ENCODE data around the gene IFNL4.
"Not testable (repeated sequence)": the region's sequence is repeated elsewhere in the genome, so short reads cannot be mapped to it uniquely, and the experiment has no call there.

The IFNL4 gene

GRCh38 chr19:39223703-39224279, 24.9 kb downstream of the IFNL4 start:
- no peak for DNase-seq (ENCODE audit: low read depth)

- DNase-seq (ENCODE audit: low read depth): not testable (repeated sequence)
These were observed 29.5 kb downstream of the IFNL4 start for GRCh38 chr19:39219108-39219507.

- DNase-seq (ENCODE audit: low read depth): no peak
These were observed 30.2 kb downstream of the IFNL4 start for GRCh38 chr19:39218230-39219007.

GRCh38 chr19:39217094-39217493, 31.6 kb downstream of the IFNL4 start:
- no peak for DNase-seq (ENCODE audit: low read depth)

GRCh38 chr19:39215323-39215722, 33.3 kb downstream of the IFNL4 start:
- DNase-seq (ENCODE audit: low read depth): not testable (repeated sequence)

- DNase-seq (ENCODE audit: low read depth): no peak
These were observed 36.3 kb downstream of the IFNL4 start for GRCh38 chr19:39212375-39212742.

GRCh38 chr19:39211731-39212374, 36.8 kb downstream of the IFNL4 start:
- DNase-seq (ENCODE audit: low read depth): no peak

- no peak for DNase-seq (ENCODE audit: low read depth)
These were observed 39.5 kb downstream of the IFNL4 start for GRCh38 chr19:39209196-39209595.

GRCh38 chr19:39208175-39208795, 40.4 kb downstream of the IFNL4 start:
- DNase-seq (ENCODE audit: low read depth): no peak

GRCh38 chr19:39207293-39207836, 41.3 kb downstream of the IFNL4 start:
- DNase-seq (ENCODE audit: low read depth): no peak

GRCh38 chr19:39206122-39206521, 42.5 kb downstream of the IFNL4 start:
- no peak for DNase-seq (ENCODE audit: low read depth)

GRCh38 chr19:39205449-39205764, 43.2 kb downstream of the IFNL4 start:
- DNase-seq (ENCODE audit: low read depth): no peak

GRCh38 chr19:39203372-39204341, 45.0 kb downstream of the IFNL4 start, which contains the start of gene SYCN:
Gene SYCN, minus strand, starts transcription at chr19:39204263. Its CDS starts 9 bp downstream, at chr19:39204254.
- no peak for DNase-seq (ENCODE audit: low read depth)

GRCh38 chr19:39202998-39203355, 45.7 kb downstream of the IFNL4 start:
- DNase-seq (ENCODE audit: low read depth): no peak

GRCh38 chr19:39200803-39201115, 47.9 kb downstream of the IFNL4 start:
- no peak for DNase-seq (ENCODE audit: low read depth)

- no peak for DNase-seq (ENCODE audit: low read depth)
These were observed 48.4 kb downstream of the IFNL4 start for GRCh38 chr19:39200066-39200802.

GRCh38 chr19:39199025-39199424, 49.6 kb downstream of the IFNL4 start:
- no peak for DNase-seq (ENCODE audit: low read depth)

- DNase-seq (ENCODE audit: low read depth): no peak
These were observed 50.8 kb downstream of the IFNL4 start for GRCh38 chr19:39197808-39198207.

- DNase-seq (ENCODE audit: low read depth): no peak
These were observed 51.6 kb downstream of the IFNL4 start, which contains the start of gene NCCRP1 for GRCh38 chr19:39196860-39197562. Gene NCCRP1, plus strand, starts transcription at chr19:39196964. Its CDS starts 19 bp downstream, at chr19:39196983.

GRCh38 chr19:39196320-39196719, 52.3 kb downstream of the IFNL4 start:
- no peak for DNase-seq (ENCODE audit: low read depth)
